Hindlimb muscle (tissue), 1 donor: ENCODE data around the gene SLC30A1. TPM values are rescaled to one million over a fixed set of nuclear protein-coding genes. Genes with fewer than 3 reads are reported as not detected.

ENCODE experiments used
- DNase-seq: peaks from one replicate; pipeline ENCODE4 v3.0.0-alpha.2; 2013
- polyA plus RNA-seq: library from polyadenylated mRNA; unstranded; fragments of 120-200 nt; gene quantifications from one replicate; pipeline ENCODE4 v1.2.1, GENCODE V29; 2013; ENCODE audit not compliant: insufficient read length

Gene SLC30A1
- polyA plus RNA-seq, 1 donor: 11.7 TPM

GRCh38 chr1:211607754-211608473, 29.0 kb upstream of the SLC30A1 start:
- no peak for DNase-seq

- no peak for DNase-seq
These were observed 28.2 kb upstream of the SLC30A1 start for GRCh38 chr1:211606914-211607753.

- no peak for DNase-seq
These were observed 27.5 kb upstream of the SLC30A1 start for GRCh38 chr1:211606332-211606913.

GRCh38 chr1:211605603-211606331, 26.8 kb upstream of the SLC30A1 start:
- DNase-seq: no peak

GRCh38 chr1:211605034-211605433, 26.1 kb upstream of the SLC30A1 start:
- DNase-seq: no peak

- no peak for DNase-seq
These were observed 25.6 kb upstream of the SLC30A1 start for GRCh38 chr1:211604548-211604947.

- DNase-seq: no peak
These were observed 24.8 kb upstream of the SLC30A1 start for GRCh38 chr1:211603713-211604112.

GRCh38 chr1:211603191-211603701, 24.3 kb upstream of the SLC30A1 start:
- DNase-seq: no peak

- no peak for DNase-seq
These were observed 23.2 kb upstream of the SLC30A1 start for GRCh38 chr1:211601982-211602670.

GRCh38 chr1:211601159-211601558, 22.2 kb upstream of the SLC30A1 start:
- no peak for DNase-seq

- no peak for DNase-seq
These were observed 20.3 kb upstream of the SLC30A1 start for GRCh38 chr1:211599250-211599649.

- no peak for DNase-seq
These were observed 19.6 kb upstream of the SLC30A1 start for GRCh38 chr1:211598514-211598913.

- no peak for DNase-seq
These were observed 17.6 kb upstream of the SLC30A1 start for GRCh38 chr1:211596418-211597181.

- DNase-seq: no peak
These were observed 16.5 kb upstream of the SLC30A1 start for GRCh38 chr1:211595419-211595818.

GRCh38 chr1:211591980-211592493, 13.1 kb upstream of the SLC30A1 start:
- DNase-seq: no peak

GRCh38 chr1:211589782-211590721, 11.1 kb upstream of the SLC30A1 start:
- no peak for DNase-seq

GRCh38 chr1:211588711-211589110, 9.8 kb upstream of the SLC30A1 start:
- DNase-seq: no peak

GRCh38 chr1:211587123-211587522, 8.2 kb upstream of the SLC30A1 start:
- DNase-seq: no peak

- DNase-seq: no peak
These were observed 7.6 kb upstream of the SLC30A1 start for GRCh38 chr1:211586538-211586937.
